ENCODE results near the gene MRPS27. TPM values are rescaled to one million over a fixed set of nuclear protein-coding genes. Genes with fewer than 3 reads are reported as not detected.

MRPS27 gene
- total and polyA plus RNA-seq, 2 of the 4 experiments (the other 2 are of a cell fraction) = 46.9 to 90.5 TPM

- Histone ChIP-seq H3K4me2 (ENCODE audit: low read depth, low read length) (no peak overlapping the region), H4K91ac (ENCODE audit: insufficient read depth, low read depth, low read length) (no peak overlapping the region)
These were observed 82.6 kb downstream of the MRPS27 start for GRCh38 chr5:72237415-72237814.

More at GRCh38 chr5:72237415-72237814, 82.6 kb downstream of the MRPS27 start:
- Histone ChIP-seq H3K23ac (ENCODE audit: low read depth, low read length) (no peak overlapping the region), H3K4me1 (ENCODE audit: control insufficient read depth, insufficient read depth, low read length) (peaks cover 2% of the 10 kb centered on the region; the same call in 1 of the 2 replicates), H2AK5ac (ENCODE audit: low read depth, low read length) (no peak overlapping the region), H3K27me3 (ENCODE audit: control insufficient read depth, insufficient read depth, low read length) (no peaks in the 10 kb centered on the region), H3K9me1 (ENCODE audit: insufficient read depth, low read length) (0 out of 2 replicates have a peak, but pooled peaks cover under 1% of the 10 kb centered on the region), H4K5ac (ENCODE audit: low read depth, low read length) (no peak overlapping the region), H3K4ac (ENCODE audit: low read depth, low read length) (no peak overlapping the region), H2BK20ac (ENCODE audit: low read depth, low read length) (no peak overlapping the region), H3K27ac (ENCODE audit: insufficient read depth, low read length) (no peak overlapping the region), H3K14ac (replicated peaks; ENCODE audit: low read depth, low read length) (no peak overlapping the region), H3K18ac (ENCODE audit: low read depth, low read length) (no peak overlapping the region), H3K9ac (ENCODE audit: low read depth, low read length) (no peak overlapping the region), H3K79me1 (ENCODE audit: low read depth in 1 of 2, low read length in 2 of 2) (peaks cover 22 to 34% of the 10 kb centered on the region in 2 experiments), H4K20me1 (ENCODE audit: insufficient read depth, low read length) (no peaks in the 10 kb centered on the region), H4K8ac (ENCODE audit: low read depth in 2 of 2, low read length in 2 of 2) (no peak overlapping the region), H2BK5ac (ENCODE audit: low read depth, low read length, poor library complexity, severe bottlenecking) (no peak overlapping the region), H3K9me3 (ENCODE audit: control insufficient read depth, insufficient read depth, low read length) (no peaks in the 10 kb centered on the region), H2BK15ac (ENCODE audit: low read depth, low read length) (no peak overlapping the region), H2BK120ac (ENCODE audit: low read depth, low read length) (no peak overlapping the region), H3K4me3 (ENCODE audit: insufficient read depth, low read depth, low read length) (no peak overlapping the region), H3K36me3 (ENCODE audit: control insufficient read depth, insufficient read depth, low read length) (no peaks in the 10 kb centered on the region; the same call in 1 of the 2 replicates), H2AFZ (replicated peaks; ENCODE audit: low read length, poor library complexity) (no peak overlapping the region), H3K56ac (ENCODE audit: extremely low read depth, insufficient read depth, low read length) (no peak overlapping the region), H2AK9ac (replicated peaks; ENCODE audit: low read depth, low read length, poor library complexity) (no peak overlapping the region)
- ChIA-PET CTCF (no interaction called here), POLR2A (ENCODE audit: unreplicated experiment) (no interaction called here)
- intact Hi-C loops (cut with micrococcal nuclease) (no loop called here), in situ Hi-C loops (cut with MboI; ENCODE audit: low sequenced_read_pairs) (no loop called here), dilution Hi-C loops (cut with HindIII; ENCODE audit: low sequenced_read_pairs, unreplicated experiment) (no loop called here)
- no TSS peak for BruUV-seq (replicated peaks)
- ATAC-seq (ENCODE audit: low read depth) (peak; percentile 60; the same call in 1 of the 2 replicates), DNase-seq (no peak)
- WGBS, 2 experiments (ENCODE audit: extremely low coverage in 2 of 2, insufficient read length in 1 of 2) = no CpG with 5 or more reads among the region's 2 CpGs
- TF ChIP-seq BHLHE40 (IDR thresholded peaks at IDR 0.05; ENCODE audit: low read depth, low read length) (no peak), MAFK (IDR thresholded peaks at IDR 0.05; ENCODE audit: low read depth, low read length) (no peak), ELK1 (IDR thresholded peaks at IDR 0.05; ENCODE audit: borderline replicate concordance, low read depth, low read length) (no peak), CHD1 (IDR thresholded peaks at IDR 0.05; ENCODE audit: low read depth, low read length) (no peak), FOS (IDR thresholded peaks at IDR 0.05; ENCODE audit: low read depth, low read length) (no peak), CTCF (conservative IDR thresholded peaks at IDR 0.05; ENCODE audit: low read depth, low read length) (no peak), SMC3 (IDR thresholded peaks at IDR 0.05; ENCODE audit: low read depth, low read length) (no peak), MAZ (IDR thresholded peaks at IDR 0.05; ENCODE audit: borderline replicate concordance, low read depth, low read length) (no peak), RFX5 (IDR thresholded peaks at IDR 0.05; ENCODE audit: low read depth, low read length) (no peak), USF2 (IDR thresholded peaks at IDR 0.05; ENCODE audit: low read depth, low read length) (no peak), NFE2L2 (IDR thresholded peaks at IDR 0.05; ENCODE audit: low read depth, low read length) (no peak), RAD21 (IDR thresholded peaks at IDR 0.05; ENCODE audit: low read length) (no peak)
